IMR-90 (cell line): ENCODE measurements around the gene PPP3CA. TPM values are rescaled to one million over a fixed set of nuclear protein-coding genes. Genes with fewer than 3 reads are reported as not detected.

Experiments
- ATAC-seq: fragments of 200-7000 bp; cut with Tn5 transposase; 2 replicates; pipeline ENCODE4 v1.9.1; 2020; ENCODE audit warnings: low read depth, mild to moderate bottlenecking, moderate library complexity
- BruUV-seq: library from RNA; stranded (reverse); fragments of 400-500 nt; replicated peaks from 2 replicates; lab custom pipeline; 2021; lab: Mats Ljungman, UMichigan
- CTCF ChIA-PET: fragments of 300-600 bp; formaldehyde crosslinking; extraction: SDS; loops from one replicate; lab custom pipeline; 2021; ENCODE audit warnings: antibody characterized with exemption; lab: Yijun Ruan, JAX
- POLR2A ChIA-PET: fragments of 300-600 bp; sonication (Branson Sonifier 250); formaldehyde crosslinking; loops from one replicate; lab custom pipeline; 2022; ENCODE audit warnings: antibody characterized with exemption; ENCODE audit not compliant: unreplicated experiment; lab: Charles Lee
- DNase-seq: peaks from one replicate; pipeline ENCODE4 v3.0.0; 2013
- H2AFZ ChIP-seq: replicated peaks from 2 replicates; pipeline ENCODE3; 2013; ENCODE audit warnings: low read length, mild to moderate bottlenecking; ENCODE audit not compliant: poor library complexity
- H2AK5ac ChIP-seq: 2 replicates; pipeline ENCODE4 v1.6.1; 2013; ENCODE audit warnings: low read depth, low read length, inconsistent platforms
- H2AK9ac ChIP-seq: replicated peaks from 2 replicates; pipeline ENCODE3; 2013; ENCODE audit warnings: mild to moderate bottlenecking, low read depth, low read length, moderate library complexity; ENCODE audit not compliant: poor library complexity
- H2BK120ac ChIP-seq: 2 replicates; pipeline ENCODE4 v1.6.1; 2013; ENCODE audit warnings: low read depth, low read length, inconsistent platforms
- H2BK15ac ChIP-seq: 3 replicates; pipeline ENCODE4 v1.6.1; 2013; ENCODE audit warnings: low read depth, low read length, inconsistent platforms
- H2BK20ac ChIP-seq: 2 replicates; pipeline ENCODE4 v1.6.1; 2013; ENCODE audit warnings: low read depth, mild to moderate bottlenecking, inconsistent platforms, low read length, moderate library complexity
- H2BK5ac ChIP-seq: 2 replicates; pipeline ENCODE4 v1.6.1; 2013; ENCODE audit warnings: mild to moderate bottlenecking, low read depth, low read length, inconsistent platforms; ENCODE audit not compliant: poor library complexity, severe bottlenecking
- H3K14ac ChIP-seq: replicated peaks from 2 replicates; pipeline ENCODE4 v1.6.1; 2013; ENCODE audit warnings: low read depth, low read length, inconsistent platforms
- H3K18ac ChIP-seq: 2 replicates; pipeline ENCODE4 v1.6.1; 2013; ENCODE audit warnings: low read depth, low read length, control low read depth
- H3K23ac ChIP-seq: 2 replicates; pipeline ENCODE4 v1.6.1; 2013; ENCODE audit warnings: low read depth, low read length, inconsistent platforms
- H3K27ac ChIP-seq: 2 replicates; pipeline ENCODE4 v1.5.1; 2013; ENCODE audit warnings: mild to moderate bottlenecking, control low read depth, low read length; ENCODE audit not compliant: insufficient read depth
- H3K27me3 ChIP-seq: 2 replicates; pipeline ENCODE4 v1.6.1; 2013; ENCODE audit warnings: low read length; ENCODE audit not compliant: control insufficient read depth, insufficient read depth
- H3K36me3 ChIP-seq: 2 replicates; pipeline ENCODE4 v1.6.1; 2013; ENCODE audit warnings: low read length, mixed read lengths; ENCODE audit not compliant: control insufficient read depth, insufficient read depth
- H3K4ac ChIP-seq: 2 replicates; pipeline ENCODE4 v1.6.1; 2013; ENCODE audit warnings: low read depth, low read length, inconsistent platforms
- H3K4me1 ChIP-seq: 2 replicates; pipeline ENCODE4 v1.6.1; 2013; ENCODE audit warnings: low read length, mixed read lengths; ENCODE audit not compliant: control insufficient read depth, insufficient read depth
- H3K4me2 ChIP-seq: 2 replicates; pipeline ENCODE4 v1.6.1; 2013; ENCODE audit warnings: low read depth, mild to moderate bottlenecking, control low read depth, low read length, moderate library complexity
- H3K4me3 ChIP-seq: 2 replicates; pipeline ENCODE4 v1.5.1; 2013; ENCODE audit warnings: low read depth, mild to moderate bottlenecking, control low read depth, low read length, moderate library complexity; ENCODE audit not compliant: insufficient read depth
- H3K56ac ChIP-seq: 2 replicates; pipeline ENCODE4 v1.6.1; 2013; ENCODE audit warnings: low read length, inconsistent platforms; ENCODE audit not compliant: insufficient read depth; ENCODE audit errors: extremely low read depth
- H3K79me1 ChIP-seq, 2 experiments: 2 replicates each; pipeline ENCODE4 v1.6.1; 2013; ENCODE audit warnings: low read length in 2 of 2, inconsistent platforms in 1 of 2, low read depth in 1 of 2
- H3K9ac ChIP-seq: 2 replicates; pipeline ENCODE4 v1.6.1; 2013; ENCODE audit warnings: low read depth, low read length, control low read depth
- H3K9me1 ChIP-seq: 2 replicates; pipeline ENCODE4 v1.6.1; 2013; ENCODE audit warnings: low read length, inconsistent platforms; ENCODE audit not compliant: insufficient read depth
- H3K9me3 ChIP-seq: 2 replicates; pipeline ENCODE4 v1.6.1; 2013; ENCODE audit warnings: low read length; ENCODE audit not compliant: control insufficient read depth, insufficient read depth
- H4K20me1 ChIP-seq: 2 replicates; pipeline ENCODE4 v1.6.1; 2013; ENCODE audit warnings: low read length, inconsistent platforms; ENCODE audit not compliant: insufficient read depth
- H4K5ac ChIP-seq: 2 replicates; pipeline ENCODE4 v1.6.1; 2013; ENCODE audit warnings: mild to moderate bottlenecking, low read depth, low read length, control low read depth
- H4K8ac ChIP-seq, 2 experiments: 2 replicates each; pipeline ENCODE4 v1.6.1; 2013; ENCODE audit warnings: low read depth in 2 of 2, low read length in 2 of 2, control low read depth in 1 of 2, inconsistent platforms in 1 of 2
- H4K91ac ChIP-seq: 2 replicates; pipeline ENCODE4 v1.6.1; 2013; ENCODE audit warnings: low read depth, low read length, inconsistent platforms; ENCODE audit not compliant: insufficient read depth
- MAFK ChIP-seq: IDR thresholded peaks from 2 replicates; pipeline ENCODE4 v1.6.1; 2012; ENCODE audit warnings: low read depth, low read length, improper control_type of control experiment
- NFE2L2 ChIP-seq: fragments of 150-350 bp; IDR thresholded peaks from 2 replicates; pipeline ENCODE4 v1.6.1; 2016; ENCODE audit warnings: low read depth, mild to moderate bottlenecking, low read length
- POLR2A ChIP-seq: IDR thresholded peaks from 2 replicates; pipeline ENCODE4 v1.6.1; 2012; ENCODE audit warnings: mild to moderate bottlenecking, low read depth, low read length
- WGBS, 2 experiments: methylation state at CpG; one replicate each; pipeline versions ENCODE4 v1.1.5 to v1.1.7; 2013; ENCODE audit warnings: missing lambda C conversion rate in 2 of 2; ENCODE audit not compliant: insufficient read length in 1 of 2; ENCODE audit errors: extremely low coverage in 2 of 2; 5-methylcytosine and 5-hydroxymethylcytosine counted together
- dilution Hi-C: fragments of 300-500 bp; cut with HindIII; formaldehyde crosslinking; loops from one replicate; pipeline ENCODE4 v1.14.3; 2018; ENCODE audit warnings: low sequenced_read_pairs; ENCODE audit not compliant: unreplicated experiment
- in situ Hi-C: fragments of 300-500 bp; cut with MboI; formaldehyde crosslinking; loops from 3 replicates; pipeline ENCODE4 v1.14.3; 2019; ENCODE audit warnings: low sequenced_read_pairs, inconsistent platforms, mixed read lengths
- intact Hi-C: fragments of 100-400 bp; cut with micrococcal nuclease; formaldehyde crosslinking; loops from 2 replicates; pipeline ENCODE4 v1.10.0; 2022
- polyA plus RNA-seq, 3 experiments: library from polyadenylated mRNA; depleted of rRNA; stranded (reverse); fragments of >200 nt; gene quantifications; 2 replicates each; pipeline ENCODE4 v1.2.3, GENCODE V29; 2012; ENCODE audit warnings: low replicate concordance in 1 of 3
- total RNA-seq: library from RNA; depleted of rRNA; stranded (reverse); fragments of >200 nt; gene quantifications from 2 replicates; pipeline ENCODE4 v1.2.3, GENCODE V29; 2012

The PPP3CA gene
- total and polyA plus RNA-seq, 2 of the 4 experiments (the other 2 are of a cell fraction), result 14.5 to 48.6 TPM

GRCh38 chr4:101178731-101179130 lies 168.6 kb downstream of the PPP3CA start:
- TF ChIP-seq POLR2A (no peak), NFE2L2 (peak; percentile 37; the same call in 1 of the 2 replicates), MAFK (peak; percentile 30; the same call in 1 of the 2 replicates)
- ChIA-PET CTCF (no interaction called here), POLR2A (no interaction called here)
- Histone ChIP-seq H3K27ac (no peak overlapping the region), H3K9me3 (no peaks in the 10 kb centered on the region), H3K4me2 (no peak overlapping the region), H4K91ac (no peak overlapping the region), H3K9me1 (0 out of 2 replicates have a peak, but pooled peaks cover 9% of the 10 kb centered on the region), H3K14ac (peak overlapping the region; percentile 34; the same call in 1 of the 2 replicates), H3K4me3 (no peak overlapping the region), H4K5ac (no peak overlapping the region), H3K56ac (no peak overlapping the region), H3K23ac (no peak overlapping the region), H3K27me3 (no peaks in the 10 kb centered on the region), H3K9ac (no peak overlapping the region), H2BK120ac (no peak overlapping the region), H2BK15ac (no peak overlapping the region), H2AFZ (no peak overlapping the region), H2BK20ac (no peak overlapping the region; the same call in 1 of the 2 replicates), H2BK5ac (no peak overlapping the region), H2AK5ac (no peak overlapping the region), H3K79me1 (peaks cover 11 to 31% of the 10 kb centered on the region in 2 experiments; a peak in 3 of 4 replicates), H4K8ac (no peak overlapping the region), H4K20me1 (peaks cover 4% of the 10 kb centered on the region; the same call in 1 of the 2 replicates), H3K18ac (no peak overlapping the region), H3K4me1 (peaks cover 5% of the 10 kb centered on the region; the same call in 1 of the 2 replicates), H2AK9ac (no peak overlapping the region), H3K4ac (no peak overlapping the region), H3K36me3 (peaks cover 1% of the 10 kb centered on the region; the same call in 1 of the 2 replicates)
- in situ Hi-C loops (no loop called here), intact Hi-C loops (loop anchor here (10.0 kb wide), 1 partner anchor 1086 kb away; no protein-coding TSS in a partner anchor), dilution Hi-C loops (no loop called here)
- ATAC-seq (no peak), DNase-seq (peak; percentile 50)
- no TSS peak for BruUV-seq
- 100% methylated on average over 2 of the region's 2 CpGs; no CpG with 5 or more reads in 1 of the 2 experiments for WGBS, 2 experiments
